IPS DF 19.7 (cell line): ENCODE data around the gene IL15RA.
"Not testable (repeated sequence)": the region's sequence is repeated elsewhere in the genome, so short reads cannot be mapped to it uniquely, and the experiment has no call there.

Experiments used
- DNase-seq: peaks from one replicate; pipeline ENCODE4 v3.0.0-alpha.2; 2013; ENCODE audit warnings: low read depth, low spot score

Gene IL15RA

GRCh38 chr10:5930272-5930671 is 47.1 kb downstream of the IL15RA start:
- no peak for DNase-seq

DNA sequence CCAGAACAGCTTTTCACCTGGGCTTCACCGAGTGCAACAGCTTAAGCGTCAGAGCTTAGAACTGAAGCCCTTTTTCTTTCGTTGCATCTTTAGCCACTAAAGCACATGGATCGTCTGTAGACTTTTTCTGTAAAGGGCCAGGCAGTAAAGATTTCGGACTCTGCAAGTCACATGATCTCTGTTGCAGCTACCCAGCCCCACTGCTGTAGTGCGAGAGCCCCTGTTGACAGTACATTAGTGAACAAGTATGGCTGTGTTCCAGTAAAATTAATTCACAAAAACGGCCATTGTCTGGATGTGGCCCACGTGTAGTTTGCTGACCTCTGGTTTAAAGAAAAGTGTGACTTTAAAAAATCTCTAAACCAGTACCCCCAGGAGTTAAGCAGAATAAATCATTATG is 47.9 kb downstream of the IL15RA start:
- no peak for DNase-seq

- DNase-seq: no peak
Measured at GRCh38 chr10:5927306-5927705, 50.0 kb downstream of the IL15RA start.

DNA sequence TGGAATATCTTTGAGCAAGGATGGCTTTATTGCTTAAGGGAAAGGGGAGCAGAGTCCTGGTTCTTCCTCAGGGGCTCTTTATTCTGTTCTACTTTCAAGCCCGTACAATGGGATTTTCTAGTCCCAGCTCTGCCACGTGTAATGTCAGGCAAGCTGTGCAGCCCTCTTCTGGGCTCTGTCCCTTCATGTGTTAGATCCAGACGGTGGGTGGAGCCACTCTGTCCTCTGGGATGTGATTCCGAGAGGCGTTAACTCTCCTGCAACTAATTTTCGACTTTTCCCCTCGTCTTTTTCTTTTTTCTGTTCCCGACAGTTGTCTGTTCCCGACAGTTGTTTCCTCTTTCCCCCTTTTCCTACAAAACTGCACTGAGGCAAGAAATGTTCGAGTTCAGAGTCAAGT is 52.5 kb downstream of the IL15RA start:
- no peak for DNase-seq

DNA sequence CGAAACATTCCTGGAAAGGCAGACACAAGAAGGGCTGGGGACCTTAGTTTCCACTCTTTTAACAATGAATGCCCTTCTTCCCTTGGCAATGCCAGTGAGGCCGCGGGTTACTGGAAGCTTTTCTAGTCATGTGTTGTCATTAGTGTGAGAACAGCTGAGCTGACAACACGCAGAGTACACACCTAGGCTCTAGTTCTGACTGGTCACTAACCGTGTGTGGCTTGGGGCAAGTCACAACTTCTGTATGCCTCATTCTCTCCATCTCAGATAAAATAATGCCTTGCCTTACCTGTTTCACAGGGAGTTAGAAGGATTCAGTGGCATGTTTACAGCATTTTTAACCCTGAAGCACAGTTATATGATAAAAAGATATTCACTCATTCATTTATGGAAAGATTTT is 55.6 kb downstream of the IL15RA start:
- DNase-seq: no peak

- no peak for DNase-seq
Measured at GRCh38 chr10:5919568-5919967, 57.8 kb downstream of the IL15RA start.

- DNase-seq: no peak
Measured at GRCh38 chr10:5918763-5919162, 58.6 kb downstream of the IL15RA start.

DNA sequence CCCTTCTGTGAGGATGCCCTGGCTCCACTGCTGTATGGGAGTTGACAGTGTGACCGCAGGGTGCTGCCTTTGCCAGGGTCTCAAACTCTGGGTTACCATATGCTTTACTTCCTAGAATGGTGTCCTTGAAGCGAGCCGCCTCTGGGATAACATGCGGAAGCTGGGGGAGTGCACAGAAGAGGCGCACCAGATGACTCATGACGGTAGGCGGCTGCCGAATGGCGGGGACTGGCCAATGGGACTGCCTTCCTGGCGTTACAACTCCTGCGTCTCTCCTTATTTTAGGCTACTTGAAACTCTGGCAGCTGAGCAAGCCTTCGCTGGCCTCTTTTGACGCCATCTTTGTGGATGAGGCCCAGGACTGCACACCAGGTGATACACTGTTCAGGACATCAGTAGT is 60.0 kb downstream of the IL15RA start:
- no peak for DNase-seq

DNA sequence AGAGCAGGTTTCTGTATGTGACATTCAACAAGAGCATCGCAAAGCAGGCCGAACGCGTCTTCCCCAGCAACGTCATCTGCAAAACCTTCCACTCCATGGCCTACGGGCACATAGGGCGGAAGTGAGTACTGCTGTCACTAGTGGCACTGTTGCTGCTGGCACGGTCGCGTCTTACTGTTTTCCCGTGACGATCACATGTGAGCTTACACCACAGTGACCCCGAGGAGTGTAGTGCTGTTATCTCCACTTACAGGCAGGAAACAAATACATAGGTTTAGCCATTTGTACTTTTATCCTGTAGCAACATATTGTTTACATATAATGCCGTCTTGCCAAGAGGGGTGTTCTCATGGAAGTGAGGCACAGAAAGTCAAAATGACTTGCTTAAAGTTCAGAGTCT is 61.9 kb downstream of the IL15RA start:
- DNase-seq: no peak

- no peak for DNase-seq
Measured at GRCh38 chr10:5913736-5914135, 63.6 kb downstream of the IL15RA start.

- no peak for DNase-seq
Measured at GRCh38 chr10:5911670-5912069, 65.7 kb downstream of the IL15RA start.

- no peak for DNase-seq
Measured at GRCh38 chr10:5910323-5911100, 66.8 kb downstream of the IL15RA start.

DNA sequence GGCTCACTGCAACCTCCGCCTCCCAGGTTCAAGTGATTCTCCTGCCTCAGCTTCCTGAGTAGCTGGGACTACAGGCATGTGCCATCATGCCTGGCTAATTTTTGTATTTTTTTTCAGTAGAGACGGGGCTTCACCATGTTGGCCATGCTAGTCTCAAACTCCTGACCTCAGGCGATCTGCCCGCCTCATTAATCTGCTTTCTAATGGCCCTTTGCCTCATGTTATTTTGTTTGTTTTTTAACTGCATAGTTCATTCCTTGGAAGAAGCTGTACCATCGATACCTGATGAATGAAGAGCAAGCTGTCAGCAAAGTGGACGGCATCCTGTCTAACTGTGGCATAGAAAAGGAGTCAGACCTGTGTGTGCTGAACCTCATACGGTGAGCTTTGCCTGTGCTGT is 68.7 kb downstream of the IL15RA start:
- DNase-seq: not testable (repeated sequence)

DNA sequence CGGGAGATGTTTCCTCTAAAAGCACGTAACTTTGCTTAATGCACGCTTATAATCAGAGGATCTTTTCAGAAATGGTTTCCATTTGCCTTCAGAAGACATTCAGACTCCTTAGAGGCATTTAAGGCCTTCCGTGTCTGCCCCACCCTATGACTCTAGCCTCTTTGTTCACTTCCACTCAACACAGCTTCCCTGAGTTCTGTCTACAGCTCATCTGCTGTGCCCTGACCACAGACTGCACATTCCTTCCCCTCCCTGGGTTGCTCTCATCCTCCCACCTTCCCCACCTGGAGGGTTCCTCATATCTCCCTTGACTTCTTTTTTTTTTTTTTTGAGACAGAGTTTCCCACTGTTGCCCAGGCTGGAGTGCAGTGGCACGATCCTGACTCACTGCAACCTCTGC is 70.7 kb downstream of the IL15RA start:
- no peak for DNase-seq

DNA sequence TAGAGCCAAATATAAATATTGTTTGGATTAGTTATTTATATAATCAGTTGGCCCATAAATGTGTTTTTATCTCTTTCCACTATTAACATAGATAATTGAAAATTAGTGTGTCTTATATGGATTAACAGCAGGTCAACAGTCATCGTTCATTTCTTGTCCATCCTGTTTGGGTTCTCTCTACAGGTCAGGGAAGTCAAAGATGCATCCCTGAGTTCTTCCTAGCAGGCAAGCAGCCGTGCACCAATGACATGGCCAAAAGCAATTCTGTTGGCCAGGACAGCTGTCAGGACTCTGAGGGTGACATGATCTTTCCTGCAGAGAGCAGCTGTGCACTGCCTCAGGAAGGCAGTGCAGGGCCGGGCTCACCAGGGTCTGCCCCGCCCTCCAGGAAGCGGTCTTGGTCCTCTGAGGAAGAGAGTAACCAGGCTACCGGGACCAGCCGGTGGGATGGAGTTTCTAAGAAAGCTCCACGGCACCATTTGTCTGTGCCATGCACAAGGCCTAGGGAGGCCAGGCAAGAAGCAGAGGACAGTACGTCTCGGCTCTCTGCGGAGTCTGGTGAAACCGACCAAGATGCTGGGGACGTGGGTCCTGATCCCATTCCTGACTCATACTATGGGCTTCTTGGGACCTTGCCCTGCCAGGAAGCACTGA is 71.4 kb downstream of the IL15RA start:
- no peak for DNase-seq

DNA sequence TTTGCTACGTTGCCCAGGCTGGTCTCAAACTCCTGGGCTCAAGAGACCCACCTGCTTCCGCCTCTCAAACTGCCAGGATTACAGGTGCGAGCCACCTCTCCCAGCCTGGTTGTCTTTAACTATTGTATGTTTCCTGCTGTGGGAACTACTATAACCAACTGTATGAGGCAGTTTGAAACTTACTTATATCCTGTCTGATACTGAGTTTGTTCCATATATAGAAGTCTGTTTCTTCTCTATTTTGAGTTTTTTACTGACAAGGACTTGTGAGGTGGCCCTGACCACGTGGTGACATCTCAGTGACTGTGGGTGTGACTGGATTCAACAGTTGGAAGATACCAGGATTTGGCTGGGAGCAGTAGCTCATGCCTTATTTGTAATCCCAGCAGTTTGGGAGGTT is 73.1 kb downstream of the IL15RA start:
- no peak for DNase-seq

- no peak for DNase-seq
Measured at GRCh38 chr10:5903563-5903962, 73.8 kb downstream of the IL15RA start.

DNA sequence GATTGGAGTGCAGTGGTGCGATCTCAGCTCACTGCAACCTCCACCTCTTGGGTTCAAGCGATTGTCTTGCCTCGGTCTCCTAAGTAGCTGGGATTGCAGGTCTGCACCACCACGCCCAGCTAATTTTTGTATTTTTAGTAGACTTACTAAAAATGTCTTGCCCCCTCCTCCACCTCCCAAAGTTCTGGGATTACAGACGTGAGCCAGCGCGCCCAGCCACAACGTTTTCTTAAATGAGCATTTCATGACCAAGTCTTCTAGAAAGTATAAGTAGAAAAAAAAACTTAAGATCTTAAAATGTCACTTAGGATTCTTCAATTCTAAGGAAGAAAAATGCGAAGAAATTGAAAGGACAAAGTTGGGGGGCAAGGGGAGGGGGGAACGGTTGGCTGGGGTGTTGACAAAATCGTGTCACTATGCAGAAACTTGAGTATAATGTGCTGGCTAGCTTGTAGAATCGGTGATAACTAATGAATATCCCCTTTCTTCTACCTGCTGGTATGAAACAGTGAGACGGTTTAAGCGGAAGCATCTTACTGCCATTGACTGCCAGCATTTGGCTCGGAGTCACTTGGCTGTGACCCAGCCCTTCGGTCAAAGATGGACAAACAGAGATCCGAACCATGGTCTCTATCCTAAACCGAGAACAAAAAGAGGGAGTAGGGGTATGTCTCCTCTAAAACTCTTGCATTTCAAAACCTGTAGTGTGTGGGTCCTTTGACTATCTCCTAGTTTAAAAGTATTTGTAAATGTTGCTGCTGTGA is 74.7 kb downstream of the IL15RA start:
- no peak for DNase-seq
